GM19240 (cell line): ENCODE data around the gene ANKRD63.

Experiments used
- DNase-seq: peaks from one replicate; pipeline ENCODE4 v3.0.0; 2011; ENCODE audit warnings: low spot score; ENCODE audit not compliant: insufficient read length

Gene ANKRD63

DNA sequence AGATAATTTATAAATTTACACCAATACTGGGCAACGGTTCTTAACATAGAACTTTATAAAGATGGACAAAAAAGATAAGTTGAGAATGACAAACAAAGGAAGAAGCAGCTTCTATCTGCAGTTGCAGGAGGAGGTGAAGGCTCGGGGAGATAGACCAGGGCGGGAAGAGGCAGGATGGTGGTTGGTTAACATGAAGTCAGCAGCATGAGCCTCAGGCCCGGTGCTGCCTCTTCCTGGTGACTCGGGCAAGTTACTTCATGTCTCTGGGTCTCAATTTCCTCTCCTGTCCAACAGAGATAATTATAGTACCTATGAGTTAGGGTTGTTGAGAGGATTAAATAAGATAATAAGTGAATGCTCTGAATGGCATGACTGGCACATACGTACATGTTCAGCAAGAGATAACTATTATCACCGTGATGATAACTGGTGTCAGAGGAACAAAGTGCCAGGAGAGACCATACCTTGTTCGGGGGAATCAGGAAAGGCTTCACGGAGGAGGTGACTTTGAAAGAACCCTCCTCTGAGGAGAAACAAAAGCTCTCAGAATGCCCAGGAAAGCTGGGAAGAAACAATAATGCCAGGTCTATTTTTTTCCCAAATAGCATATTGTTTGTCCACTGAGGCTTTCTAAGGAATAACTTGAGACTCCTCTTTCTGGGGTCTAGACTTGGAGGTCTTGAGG is 39.6 kb downstream of the ANKRD63 start:
- DNase-seq: no peak

DNA sequence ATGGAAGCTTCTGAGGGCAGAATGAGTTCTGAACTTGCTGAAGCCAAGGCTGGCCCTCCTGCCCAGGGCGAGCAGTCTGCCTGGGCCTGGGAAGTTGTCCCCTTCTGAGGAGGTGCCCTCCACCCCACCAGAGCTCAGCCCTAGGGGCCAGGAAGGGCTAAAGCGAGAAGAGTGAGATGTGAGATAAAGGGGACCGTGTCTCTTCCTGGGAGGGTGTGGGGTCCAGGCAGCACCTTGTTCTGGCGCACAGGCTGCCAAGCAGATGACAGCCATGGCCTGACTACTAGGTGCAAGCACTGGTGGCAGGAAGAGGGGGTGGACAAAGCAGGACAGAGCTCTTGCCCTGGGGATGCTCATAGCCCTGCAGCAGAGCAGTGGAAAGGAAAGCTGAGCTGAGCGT is 40.3 kb downstream of the ANKRD63 start:
- no peak for DNase-seq

DNA sequence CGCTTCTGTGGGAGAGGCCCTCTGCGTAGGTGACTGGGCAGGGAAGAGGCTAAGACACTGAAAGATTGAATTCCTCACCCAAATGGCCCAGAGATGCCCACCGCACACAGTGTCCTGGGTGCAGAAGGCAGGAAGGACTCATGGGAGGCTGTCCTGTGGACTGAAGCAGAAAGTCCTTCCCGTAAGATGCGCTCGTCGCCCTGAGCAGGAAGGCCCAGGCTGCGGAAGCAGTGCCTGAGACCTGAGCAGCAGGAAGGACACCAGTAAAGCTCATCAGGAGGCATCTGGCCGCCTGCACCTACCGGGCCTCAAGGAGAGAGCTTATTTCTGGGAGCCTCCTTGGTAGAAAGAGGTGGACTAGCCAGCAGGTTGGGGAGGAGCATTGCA is 40.7 kb downstream of the ANKRD63 start:
- DNase-seq: no peak

DNA sequence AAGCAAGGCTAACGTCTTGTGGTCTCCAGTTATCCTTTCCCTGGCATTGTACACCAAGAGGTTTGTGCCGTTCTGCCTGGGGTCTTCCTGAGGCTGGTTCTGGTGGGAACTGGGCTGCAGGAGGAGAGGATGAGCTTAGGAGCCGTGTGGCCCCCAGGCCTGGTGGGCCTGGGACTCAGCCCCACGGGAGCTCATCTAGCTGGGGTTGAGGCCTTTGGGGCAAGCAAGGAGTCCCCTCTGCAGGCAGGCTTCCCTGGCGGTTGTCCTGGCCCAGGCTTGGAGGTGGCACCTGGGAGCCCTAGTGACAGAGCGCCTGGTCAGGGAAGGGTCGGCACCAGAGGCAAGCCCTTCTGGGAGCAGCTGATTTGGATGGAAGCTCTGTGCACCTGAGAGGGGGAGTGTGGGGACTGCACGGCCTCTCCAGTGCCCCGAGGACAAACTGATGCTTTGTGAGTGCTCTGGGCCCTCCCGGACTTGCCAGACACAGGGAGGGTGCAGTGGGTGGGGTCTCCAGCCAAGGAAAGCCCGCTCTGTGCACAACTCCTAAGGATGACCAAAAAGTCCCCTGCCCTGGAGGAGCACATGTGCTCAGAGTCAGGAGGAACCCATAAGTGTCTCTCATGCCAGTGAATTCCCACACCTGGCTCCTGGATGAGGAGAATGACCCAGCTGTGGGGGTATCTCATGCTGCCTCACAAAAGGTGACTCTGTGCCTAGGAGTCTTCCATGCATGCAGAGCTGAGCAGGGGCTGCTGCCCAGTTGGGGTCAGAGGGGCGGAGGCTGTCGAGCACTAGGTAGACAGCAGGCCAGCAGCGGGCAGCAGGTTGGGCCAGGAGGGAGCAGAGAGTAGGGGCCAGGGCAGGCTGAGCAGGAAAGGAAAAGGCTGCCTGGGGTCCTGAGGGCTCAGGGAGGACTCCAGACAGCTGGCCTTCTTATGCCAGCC is 41.3 kb downstream of the ANKRD63 start:
- no peak for DNase-seq

DNA sequence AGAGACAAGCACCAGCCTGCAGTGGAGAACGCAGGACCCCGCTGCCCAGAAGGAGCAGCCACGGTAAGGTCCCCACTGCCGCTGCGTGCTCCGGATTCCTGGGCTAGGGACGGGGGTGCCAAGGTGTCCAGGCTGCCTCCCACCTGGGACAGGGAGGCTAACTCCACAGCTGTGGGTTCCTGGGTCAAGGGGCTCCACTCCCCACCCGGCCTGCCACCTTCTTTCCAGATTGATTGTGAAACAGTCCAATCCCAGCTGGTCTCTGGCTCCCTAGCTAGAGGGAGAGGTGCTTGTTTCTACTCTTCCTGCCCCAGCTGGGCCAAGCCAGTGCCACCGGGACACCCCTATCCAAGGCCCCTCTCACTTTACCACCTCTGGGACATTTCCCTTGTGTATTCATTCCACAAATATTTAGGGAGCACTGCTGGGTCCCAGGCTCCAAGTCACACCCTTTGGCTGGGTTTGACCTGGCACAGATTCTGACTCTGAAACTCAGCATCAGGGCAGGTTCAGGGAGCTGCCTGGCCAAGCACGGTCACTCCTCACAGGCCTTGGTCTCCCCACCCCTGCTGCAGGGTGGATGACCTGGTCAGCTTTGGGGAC is 42.1 kb downstream of the ANKRD63 start:
- no peak for DNase-seq

DNA sequence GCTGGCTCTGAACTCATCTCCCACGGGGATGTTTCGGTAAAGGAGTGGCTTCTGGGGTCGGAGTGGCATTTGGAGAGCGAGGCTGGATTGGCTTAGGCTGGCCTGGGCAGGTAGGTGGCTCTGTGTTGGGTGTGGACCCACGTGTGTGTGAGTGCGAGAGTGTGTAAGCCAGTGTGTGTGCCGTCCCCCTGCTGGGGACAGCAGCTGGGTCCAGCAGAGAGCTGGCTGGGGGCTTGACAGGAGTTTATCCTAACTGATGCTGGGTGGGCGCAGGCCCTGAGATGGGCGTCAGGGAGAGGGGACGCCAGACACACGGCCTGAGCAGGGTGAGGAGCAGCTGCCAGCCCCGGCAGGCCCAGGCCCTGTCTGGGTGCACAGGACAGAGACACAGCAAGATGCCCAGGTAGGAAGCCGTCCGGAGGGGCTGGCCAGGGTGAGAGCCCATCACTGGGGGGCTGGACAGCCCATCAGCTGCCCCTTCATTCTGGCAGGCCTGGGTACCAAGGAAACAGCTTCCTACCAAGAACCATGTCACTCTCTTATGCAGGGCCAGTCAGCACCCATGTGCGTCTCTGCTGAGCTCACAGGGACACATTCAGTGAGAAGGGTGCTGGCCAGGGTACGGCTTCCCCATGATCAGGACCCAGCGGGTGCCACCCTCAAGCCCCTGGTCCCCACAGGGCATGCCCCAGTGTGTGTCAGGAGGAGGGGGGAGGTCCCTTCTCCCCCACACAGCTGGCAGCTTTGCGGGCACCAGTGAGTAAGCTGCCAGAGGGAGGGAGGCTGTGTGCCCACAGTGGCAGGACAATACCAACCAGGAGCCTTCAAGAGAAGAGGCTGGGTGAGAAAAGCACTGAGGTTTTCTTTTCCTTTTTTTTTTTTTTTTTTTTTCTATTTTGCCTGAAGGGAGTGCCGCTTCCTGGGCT is 42.9 kb downstream of the ANKRD63 start:
- DNase-seq: no peak

DNA sequence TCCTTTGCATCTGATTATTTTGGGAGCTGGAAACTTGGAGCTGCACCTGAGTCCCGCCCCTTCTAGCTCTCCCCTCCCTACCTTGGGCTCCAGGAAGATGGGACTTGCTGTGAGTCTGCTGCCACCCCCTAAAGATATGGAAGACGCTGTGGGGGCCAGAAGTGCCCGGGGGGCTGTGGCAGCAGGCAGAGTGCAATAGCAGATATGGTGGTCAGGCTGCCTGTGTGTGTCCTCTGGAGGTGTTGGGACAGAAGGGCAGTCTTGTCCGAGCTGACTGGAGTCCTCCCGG is 43.5 kb downstream of the ANKRD63 start:
- DNase-seq: no peak

DNA sequence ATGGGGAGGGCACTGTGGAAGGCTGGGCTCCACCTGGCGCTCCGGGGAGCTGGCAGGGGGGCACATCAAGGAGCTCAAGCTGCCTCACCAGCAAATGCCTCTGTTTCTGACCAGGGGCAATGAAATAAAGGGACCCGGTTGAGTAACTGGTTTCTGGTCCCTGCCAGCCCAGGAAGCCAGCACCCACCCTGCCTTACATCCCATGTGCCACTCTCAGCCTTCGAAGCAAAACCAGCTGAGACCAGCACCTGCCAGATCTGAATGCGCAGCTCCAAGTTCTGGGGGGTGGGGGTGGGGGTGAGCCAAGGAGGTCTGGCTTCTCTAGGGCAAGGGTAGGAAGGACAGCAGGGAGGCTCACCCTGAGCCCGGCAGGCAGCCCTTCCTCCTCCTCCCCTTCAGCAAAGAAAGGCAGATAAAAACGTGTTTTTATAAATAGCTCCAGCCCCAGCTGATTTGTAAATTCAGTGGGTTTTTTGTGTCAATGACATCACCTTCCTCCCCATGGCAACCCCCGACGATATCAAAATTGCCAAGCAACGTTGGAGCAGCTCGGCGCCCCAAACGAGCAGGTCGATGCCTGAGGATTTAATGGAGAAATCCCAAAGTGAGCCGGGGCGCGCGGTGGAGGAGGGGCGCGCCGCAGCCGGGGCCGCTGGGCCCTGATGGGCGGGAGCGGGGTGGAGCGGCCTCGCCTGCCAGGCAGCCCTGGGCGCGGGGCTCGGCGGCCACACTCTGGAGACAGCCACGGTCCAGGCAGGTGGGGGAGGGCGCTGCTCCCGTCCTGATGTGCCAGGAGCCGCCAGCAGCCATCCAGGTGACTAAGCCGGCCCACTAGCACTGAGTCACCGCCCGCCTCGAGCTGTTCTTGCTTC is 44.1 kb downstream of the ANKRD63 start, which contains the start of gene PAK6:
Gene PAK6, plus strand, starts transcription at position 532 of the 872 bp plus-strand sequence. CDS start 25,723 bp downstream, outside the sequence.
- no peak for DNase-seq

DNA sequence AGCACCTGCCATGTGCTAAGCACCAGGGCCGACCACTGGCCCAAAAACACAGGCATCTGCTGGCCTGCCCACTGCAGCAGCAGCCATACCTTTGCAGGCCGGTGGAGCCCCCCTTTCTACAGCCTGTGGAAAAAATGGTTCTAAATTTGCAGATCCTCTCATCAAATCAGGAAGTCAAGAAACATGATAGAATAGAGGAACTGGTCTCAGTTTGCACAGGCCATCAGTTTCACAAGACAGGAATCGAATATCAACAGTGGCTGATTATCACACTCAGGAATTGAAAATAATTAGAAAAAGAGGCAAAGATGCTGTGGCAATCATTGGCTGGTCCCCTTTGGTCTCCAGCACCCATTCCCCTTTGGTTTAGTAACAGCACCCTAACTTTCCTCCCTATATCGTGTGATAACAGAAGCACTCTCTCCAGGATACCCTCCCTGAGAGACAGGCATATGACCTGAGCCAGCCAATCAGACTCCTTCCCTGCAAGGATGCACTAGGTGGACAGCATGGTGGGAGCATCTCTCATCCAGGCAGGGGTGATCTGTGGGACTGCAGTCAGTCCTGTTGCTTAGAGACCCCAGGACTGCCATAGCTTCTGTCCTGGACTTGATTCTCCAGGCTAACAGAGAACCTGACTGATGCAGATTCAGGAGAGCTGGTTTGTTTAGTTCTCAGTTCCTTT is 47.5 kb downstream of the ANKRD63 start:
- DNase-seq: no peak

DNA sequence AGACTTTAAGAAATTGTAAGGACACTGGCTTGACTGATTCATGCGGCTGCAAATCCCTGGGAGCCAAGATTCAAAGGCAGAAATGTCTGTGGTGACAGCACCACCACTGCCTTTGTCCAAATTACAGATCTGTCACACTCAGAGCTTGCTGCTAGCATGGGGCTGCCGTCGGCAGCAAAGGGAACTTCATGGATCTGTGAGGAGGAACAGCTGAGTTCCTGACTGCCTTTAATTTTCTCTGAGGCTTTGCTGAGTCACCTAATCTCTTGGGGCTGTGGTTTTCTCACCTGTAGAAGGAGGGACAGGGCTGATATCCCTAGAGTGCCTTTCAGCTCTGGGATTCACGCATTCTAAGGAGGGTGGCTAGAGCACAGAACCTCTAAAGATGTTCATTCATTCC is 48.1 kb downstream of the ANKRD63 start:
- no peak for DNase-seq

DNA sequence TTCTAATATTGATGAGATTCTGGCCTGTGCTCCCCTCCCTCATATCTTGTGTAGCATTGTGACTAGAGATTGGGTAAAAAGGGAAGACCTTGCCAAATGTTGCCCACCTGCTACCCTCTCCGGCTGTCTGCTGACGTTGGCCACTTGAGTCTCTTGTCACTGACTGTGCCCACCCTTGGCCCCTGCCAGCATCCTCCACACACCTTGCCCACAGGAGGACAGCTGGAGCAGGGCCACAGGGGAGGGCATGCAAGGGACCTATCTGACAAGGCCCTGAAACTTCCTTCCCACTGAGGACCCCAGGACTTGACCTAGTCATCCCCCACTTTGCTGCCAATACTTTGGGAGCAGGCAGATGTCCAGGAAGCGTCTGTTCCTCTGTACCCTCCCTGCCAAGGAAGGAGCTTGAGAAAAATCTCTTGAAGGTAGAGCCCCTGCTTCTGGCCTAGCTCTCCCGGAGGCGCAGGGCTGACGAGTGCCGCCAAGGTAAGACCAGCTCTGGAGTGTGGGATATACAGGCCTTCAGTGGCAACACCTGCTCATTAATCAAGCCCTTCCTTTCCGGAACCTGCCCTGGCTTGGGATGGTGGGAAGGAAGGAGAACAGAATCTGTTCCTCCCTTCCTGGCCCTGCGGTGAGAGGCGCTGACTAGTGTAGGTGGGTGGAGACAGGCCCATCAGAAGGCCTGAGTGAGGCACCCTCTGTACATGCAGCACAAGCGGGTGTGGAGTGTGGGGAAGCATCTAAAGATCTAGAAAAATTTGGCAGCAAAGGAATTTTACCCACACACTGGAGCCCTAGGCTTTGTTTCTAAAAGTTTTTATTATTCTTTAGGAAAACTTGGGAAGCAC is 48.9 kb downstream of the ANKRD63 start:
- no peak for DNase-seq

DNA sequence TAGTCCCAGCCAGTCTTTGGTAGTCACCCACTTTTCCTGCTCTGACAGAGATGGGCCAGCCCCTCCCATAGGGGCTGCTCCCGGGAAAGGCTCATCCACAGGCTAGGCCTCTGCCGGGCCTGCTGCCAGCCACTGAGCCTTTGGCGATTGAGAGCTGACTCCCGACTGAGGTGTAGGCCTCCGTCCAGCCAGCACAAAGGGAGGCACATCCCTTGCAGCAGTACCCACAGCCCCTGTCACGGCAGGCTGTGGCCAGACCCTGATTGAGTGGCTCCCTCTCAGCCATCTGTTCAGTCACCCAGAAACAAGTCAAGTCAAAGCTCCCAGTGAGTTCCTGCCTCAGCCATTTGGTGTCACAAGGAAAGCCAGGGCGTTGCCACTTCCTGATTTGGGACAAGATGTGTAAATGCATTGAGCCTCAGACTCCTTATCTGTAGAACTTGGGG is 50.2 kb downstream of the ANKRD63 start:
- DNase-seq: no peak
